Measurements from ENCODE around the gene C16orf78. TPM values are rescaled to one million over a fixed set of nuclear protein-coding genes. Genes with fewer than 3 reads are reported as not detected.

C16orf78 gene
- total RNA-seq, 1 donor from 2014 or later, result not detected

DNA sequence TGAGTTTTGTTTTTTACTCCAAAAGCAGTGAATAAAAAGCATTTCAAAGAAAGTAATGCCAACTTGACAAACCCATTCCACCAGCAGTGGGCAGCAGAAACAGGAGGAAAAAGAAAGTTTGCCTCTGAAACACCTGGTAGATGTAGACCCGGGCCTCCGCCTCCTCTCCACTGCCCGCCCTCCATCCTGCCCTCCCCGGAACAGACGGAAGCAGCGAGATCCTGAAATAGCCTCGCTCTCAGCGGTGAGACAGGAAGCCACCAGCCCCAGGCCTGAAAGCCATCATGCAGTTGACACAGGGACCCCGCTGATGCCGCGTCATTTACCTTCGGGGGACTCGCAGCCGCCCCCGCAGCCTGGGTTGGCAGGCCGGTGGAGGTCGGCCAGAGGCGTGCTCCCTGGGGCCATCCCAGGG is 67.8 kb downstream of the C16orf78 start:
- Histone ChIP-seq H3K27me3 (ENCODE audit: control insufficient read depth, insufficient read depth, low read length) (no peaks in the 10 kb centered on the region), H3K36me3 (ENCODE audit: control insufficient read depth, insufficient read depth, low read length) (no peaks in the 10 kb centered on the region), H3K4me3 (ENCODE audit: low read depth, low read length) (no peak overlapping the region)
- FAIRE-seq (no peak), DNase-seq (ENCODE audit: low read depth) (no peak)
- TF ChIP-seq, protein P1, sequence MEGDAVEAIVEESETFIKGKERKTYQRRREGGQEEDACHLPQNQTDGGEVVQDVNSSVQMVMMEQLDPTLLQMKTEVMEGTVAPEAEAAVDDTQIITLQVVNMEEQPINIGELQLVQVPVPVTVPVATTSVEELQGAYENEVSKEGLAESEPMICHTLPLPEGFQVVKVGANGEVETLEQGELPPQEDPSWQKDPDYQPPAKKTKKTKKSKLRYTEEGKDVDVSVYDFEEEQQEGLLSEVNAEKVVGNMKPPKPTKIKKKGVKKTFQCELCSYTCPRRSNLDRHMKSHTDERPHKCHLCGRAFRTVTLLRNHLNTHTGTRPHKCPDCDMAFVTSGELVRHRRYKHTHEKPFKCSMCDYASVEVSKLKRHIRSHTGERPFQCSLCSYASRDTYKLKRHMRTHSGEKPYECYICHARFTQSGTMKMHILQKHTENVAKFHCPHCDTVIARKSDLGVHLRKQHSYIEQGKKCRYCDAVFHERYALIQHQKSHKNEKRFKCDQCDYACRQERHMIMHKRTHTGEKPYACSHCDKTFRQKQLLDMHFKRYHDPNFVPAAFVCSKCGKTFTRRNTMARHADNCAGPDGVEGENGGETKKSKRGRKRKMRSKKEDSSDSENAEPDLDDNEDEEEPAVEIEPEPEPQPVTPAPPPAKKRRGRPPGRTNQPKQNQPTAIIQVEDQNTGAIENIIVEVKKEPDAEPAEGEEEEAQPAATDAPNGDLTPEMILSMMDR (IDR thresholded peaks at IDR 0.05; ENCODE audit: insufficient read depth, low read length, severe bottlenecking), result no peak

DNA sequence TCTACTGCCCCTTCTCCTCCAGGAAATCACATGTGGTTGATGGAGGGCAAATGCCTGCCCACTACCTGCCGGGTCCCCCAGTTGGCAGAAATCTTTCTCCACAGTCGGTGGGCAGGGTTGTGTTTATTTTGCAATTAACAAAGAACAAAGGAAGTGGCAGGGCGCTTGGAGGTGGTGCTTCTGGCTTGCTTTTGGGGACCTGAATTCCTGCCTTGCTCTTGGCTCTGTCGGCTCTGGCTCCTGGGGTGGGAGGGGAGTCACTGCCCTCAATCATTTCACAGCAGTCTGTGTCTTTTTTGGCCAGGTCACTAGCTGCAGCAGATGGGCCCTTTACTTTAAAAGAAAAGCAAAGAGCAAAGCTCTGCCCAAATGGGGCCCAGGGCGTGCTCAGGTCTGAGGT is 69.2 kb downstream of the C16orf78 start:
- DNase-seq (ENCODE audit: low read depth) (no peak), FAIRE-seq (no peak)
- TF ChIP-seq, protein P1 (IDR thresholded peaks at IDR 0.05; ENCODE audit: insufficient read depth, low read length, severe bottlenecking), result no peak
- Histone ChIP-seq H3K4me3 (ENCODE audit: low read depth, low read length) (no peak overlapping the region), H3K36me3 (ENCODE audit: control insufficient read depth, insufficient read depth, low read length) (no peaks in the 10 kb centered on the region), H3K27me3 (ENCODE audit: control insufficient read depth, insufficient read depth, low read length) (no peaks in the 10 kb centered on the region)

- FAIRE-seq (no peak), DNase-seq (ENCODE audit: low read depth) (no peak)
- TF ChIP-seq, protein P1 (IDR thresholded peaks at IDR 0.05; ENCODE audit: insufficient read depth, low read length, severe bottlenecking), result no peak
- Histone ChIP-seq H3K27me3 (ENCODE audit: control insufficient read depth, insufficient read depth, low read length) (no peaks in the 10 kb centered on the region), H3K4me3 (ENCODE audit: low read depth, low read length) (no peak overlapping the region), H3K36me3 (ENCODE audit: control insufficient read depth, insufficient read depth, low read length) (no peaks in the 10 kb centered on the region)
Measured at GRCh38 chr16:49443576-49443975, 70.0 kb downstream of the C16orf78 start.

DNA sequence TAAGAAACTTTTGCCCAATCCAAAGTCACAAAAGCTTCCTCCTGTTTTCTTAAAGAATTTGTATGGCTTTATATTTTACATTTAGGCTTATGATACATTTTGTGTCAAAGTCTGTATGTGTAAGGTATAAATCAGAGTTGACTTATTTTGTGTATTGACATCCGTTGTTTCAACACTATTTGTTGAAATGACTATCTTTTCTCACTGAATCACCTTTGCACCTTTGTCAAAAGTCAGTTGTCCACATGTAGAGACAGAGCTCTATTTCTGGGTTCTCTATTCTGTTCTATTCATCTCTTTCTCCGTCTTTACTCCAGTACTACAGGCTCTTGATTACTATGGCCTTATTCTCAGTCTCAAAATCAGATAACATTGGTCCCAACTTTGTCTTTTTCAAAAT is 73.2 kb downstream of the C16orf78 start:
- FAIRE-seq (no peak), DNase-seq (ENCODE audit: low read depth) (no peak)
- no peaks in the 10 kb centered on the region for H3K36me3 ChIP-seq (ENCODE audit: control insufficient read depth, insufficient read depth, low read length)
- no peak overlapping the region for H3K4me3 ChIP-seq (ENCODE audit: low read depth, low read length)
- TF ChIP-seq, protein P1 (IDR thresholded peaks at IDR 0.05; ENCODE audit: insufficient read depth, low read length, severe bottlenecking), result no peak
- no peaks in the 10 kb centered on the region for H3K27me3 ChIP-seq (ENCODE audit: control insufficient read depth, insufficient read depth, low read length)

Other genes starting within 250 kb of the C16orf78 start
- gene CBLN1, start 92.0 kb upstream of the C16orf78 start, total RNA-seq, result not detected in 2 replicates